ENCODE data around the gene MTTP.

The MTTP gene

DNA sequence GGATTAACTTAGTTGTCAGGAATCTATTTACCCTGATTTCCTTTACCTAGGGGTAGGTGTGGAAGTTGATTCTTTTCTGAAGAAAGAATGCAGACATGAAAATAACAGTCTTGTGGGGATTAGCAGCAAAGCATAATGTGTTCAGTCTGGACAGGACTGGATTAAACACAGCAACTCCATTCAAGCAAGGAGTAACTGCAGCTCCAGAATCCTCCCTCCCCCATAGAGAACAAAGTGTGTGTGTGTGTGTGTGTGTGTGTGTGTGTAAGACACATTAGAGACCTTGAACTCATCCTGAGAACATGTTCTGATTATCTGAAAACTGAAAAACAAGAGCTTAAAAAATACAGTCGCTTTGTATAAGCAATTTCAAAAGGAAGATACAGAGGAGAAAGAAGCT lies 73.7 kb downstream of the MTTP start:
- TF ChIP-seq, protein P1, sequence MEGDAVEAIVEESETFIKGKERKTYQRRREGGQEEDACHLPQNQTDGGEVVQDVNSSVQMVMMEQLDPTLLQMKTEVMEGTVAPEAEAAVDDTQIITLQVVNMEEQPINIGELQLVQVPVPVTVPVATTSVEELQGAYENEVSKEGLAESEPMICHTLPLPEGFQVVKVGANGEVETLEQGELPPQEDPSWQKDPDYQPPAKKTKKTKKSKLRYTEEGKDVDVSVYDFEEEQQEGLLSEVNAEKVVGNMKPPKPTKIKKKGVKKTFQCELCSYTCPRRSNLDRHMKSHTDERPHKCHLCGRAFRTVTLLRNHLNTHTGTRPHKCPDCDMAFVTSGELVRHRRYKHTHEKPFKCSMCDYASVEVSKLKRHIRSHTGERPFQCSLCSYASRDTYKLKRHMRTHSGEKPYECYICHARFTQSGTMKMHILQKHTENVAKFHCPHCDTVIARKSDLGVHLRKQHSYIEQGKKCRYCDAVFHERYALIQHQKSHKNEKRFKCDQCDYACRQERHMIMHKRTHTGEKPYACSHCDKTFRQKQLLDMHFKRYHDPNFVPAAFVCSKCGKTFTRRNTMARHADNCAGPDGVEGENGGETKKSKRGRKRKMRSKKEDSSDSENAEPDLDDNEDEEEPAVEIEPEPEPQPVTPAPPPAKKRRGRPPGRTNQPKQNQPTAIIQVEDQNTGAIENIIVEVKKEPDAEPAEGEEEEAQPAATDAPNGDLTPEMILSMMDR (conservative IDR thresholded peaks at IDR 0.05; ENCODE audit: low read depth, low read length) = no peak
- peak; percentile 70 for DNase-seq (ENCODE audit: low read depth)
- no peak overlapping the region for H3K4me3 ChIP-seq (ENCODE audit: low read length)

DNA sequence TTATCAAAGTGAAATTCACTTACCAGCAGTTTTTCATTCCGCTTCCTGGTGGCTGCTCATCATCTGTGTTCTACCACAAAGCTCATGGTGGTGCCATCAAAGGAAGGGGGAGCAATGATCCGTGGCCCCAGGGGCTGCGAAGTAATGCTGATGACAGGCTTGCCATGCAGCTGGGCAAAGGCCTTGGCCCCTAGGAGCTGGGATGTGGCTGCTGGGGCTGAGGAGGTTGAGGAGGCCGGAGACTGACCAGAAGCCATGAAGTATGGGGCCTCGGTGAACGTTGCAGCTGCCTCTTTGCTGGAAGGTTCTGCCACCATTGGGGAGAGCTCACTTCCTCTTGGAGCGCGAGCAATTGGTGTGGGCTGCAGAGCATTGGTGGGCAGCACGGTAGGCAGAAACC lies 74.6 kb downstream of the MTTP start:
- no peak overlapping the region for H3K4me3 ChIP-seq (ENCODE audit: low read length)
- TF ChIP-seq, protein P1 (conservative IDR thresholded peaks at IDR 0.05; ENCODE audit: low read depth, low read length) = no peak
- DNase-seq (ENCODE audit: low read depth) = no peak

DNA sequence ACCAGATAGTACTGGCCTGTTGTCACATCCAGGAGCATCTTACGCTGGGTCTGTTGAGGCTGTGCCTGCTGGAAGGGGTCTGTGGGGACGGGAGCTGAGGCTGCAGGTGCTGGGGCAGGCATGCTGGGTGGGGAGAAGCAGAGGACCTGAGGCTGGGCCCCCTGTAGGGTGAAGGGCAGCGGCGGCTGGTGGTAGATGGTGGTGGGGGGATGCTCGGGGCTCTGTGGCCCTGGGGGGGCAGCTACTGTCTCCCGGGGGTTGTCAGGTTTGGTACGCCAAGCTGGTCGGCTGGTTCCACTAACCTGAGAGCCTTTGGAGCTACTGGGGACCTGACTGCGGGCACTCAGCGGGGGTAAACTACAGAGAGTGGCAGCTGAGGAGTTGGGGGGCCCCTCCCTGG lies 75.2 kb downstream of the MTTP start:
- TF ChIP-seq, protein P1 (conservative IDR thresholded peaks at IDR 0.05; ENCODE audit: low read depth, low read length) = no peak
- no peak for DNase-seq (ENCODE audit: low read depth)
- no peak overlapping the region for H3K4me3 ChIP-seq (ENCODE audit: low read length)

DNA sequence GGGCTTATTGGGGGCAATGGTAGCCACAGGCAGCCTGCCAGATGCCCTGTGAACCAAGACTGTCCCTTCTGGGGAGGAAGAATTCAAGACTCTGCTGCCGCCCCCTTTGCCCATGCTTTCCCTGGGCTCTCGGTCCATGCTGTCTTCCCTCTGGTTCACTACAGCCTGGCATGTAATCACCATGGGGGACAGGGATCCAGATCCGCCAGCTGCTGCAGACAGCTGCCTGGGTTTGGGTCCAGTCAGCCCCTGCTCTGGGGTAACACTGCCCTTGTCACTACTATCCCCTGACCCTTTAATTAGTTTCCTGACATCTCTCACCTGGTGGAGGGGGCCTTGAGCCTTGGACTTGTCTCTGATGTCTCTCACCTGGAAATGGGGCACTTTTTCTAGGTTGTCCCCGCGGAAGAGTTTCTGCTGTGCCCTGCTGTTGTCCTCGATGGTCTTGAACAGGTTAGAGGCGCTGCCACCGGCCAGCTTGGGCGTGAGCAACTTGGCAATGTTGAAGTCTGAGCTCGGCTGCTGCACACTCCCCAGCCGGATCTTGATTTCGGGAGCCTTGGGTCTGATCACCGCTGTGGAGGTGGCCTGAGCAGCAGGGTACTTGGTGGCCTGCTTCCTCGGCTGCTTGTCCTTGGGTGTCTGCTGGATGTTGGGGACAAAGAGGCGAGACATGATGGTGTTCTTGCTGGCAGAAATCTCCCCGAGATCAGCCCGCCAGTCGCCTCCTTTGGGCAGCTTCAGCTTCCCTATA lies 76.6 kb downstream of the MTTP start:
- TF ChIP-seq, protein P1 (conservative IDR thresholded peaks at IDR 0.05; ENCODE audit: low read depth, low read length) = no peak
- DNase-seq (ENCODE audit: low read depth) = no peak
- H3K4me3 ChIP-seq (ENCODE audit: low read length) = no peak overlapping the region

DNA sequence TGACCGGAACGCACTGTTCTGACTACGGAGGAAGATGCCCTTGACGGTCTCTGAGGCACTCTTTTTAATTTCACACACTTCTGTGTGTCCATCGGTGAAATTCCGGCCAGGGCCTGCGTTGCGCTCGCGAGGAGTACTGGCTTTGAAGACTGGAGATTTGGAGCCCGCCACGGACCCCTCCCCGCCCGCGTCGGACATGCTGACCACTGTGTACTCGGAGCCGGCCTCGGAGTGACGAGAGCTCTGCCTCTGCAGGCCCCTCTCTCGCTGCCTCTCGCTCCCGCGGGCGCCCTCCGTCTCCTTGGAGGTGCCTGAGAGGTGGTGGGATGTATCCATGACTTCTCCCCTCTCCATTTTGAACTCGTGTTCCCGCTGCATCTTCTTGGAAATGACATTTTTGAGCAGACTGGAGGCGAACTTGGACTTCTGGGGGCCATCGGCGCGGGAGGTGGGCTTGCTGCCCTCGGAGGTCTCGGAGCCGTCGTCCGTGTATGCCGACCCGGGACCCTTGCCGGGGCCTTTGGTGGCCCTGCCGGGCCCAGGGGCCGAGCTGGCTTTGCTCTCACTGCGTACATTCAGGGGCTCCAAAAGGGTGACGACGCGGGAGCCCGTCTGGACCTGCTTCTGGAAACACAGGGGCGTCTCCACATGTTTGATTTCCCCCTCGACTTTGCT lies 77.3 kb downstream of the MTTP start:
- TF ChIP-seq, protein P1 (conservative IDR thresholded peaks at IDR 0.05; ENCODE audit: low read depth, low read length) = no peak
- no peak for DNase-seq (ENCODE audit: low read depth)

DNA sequence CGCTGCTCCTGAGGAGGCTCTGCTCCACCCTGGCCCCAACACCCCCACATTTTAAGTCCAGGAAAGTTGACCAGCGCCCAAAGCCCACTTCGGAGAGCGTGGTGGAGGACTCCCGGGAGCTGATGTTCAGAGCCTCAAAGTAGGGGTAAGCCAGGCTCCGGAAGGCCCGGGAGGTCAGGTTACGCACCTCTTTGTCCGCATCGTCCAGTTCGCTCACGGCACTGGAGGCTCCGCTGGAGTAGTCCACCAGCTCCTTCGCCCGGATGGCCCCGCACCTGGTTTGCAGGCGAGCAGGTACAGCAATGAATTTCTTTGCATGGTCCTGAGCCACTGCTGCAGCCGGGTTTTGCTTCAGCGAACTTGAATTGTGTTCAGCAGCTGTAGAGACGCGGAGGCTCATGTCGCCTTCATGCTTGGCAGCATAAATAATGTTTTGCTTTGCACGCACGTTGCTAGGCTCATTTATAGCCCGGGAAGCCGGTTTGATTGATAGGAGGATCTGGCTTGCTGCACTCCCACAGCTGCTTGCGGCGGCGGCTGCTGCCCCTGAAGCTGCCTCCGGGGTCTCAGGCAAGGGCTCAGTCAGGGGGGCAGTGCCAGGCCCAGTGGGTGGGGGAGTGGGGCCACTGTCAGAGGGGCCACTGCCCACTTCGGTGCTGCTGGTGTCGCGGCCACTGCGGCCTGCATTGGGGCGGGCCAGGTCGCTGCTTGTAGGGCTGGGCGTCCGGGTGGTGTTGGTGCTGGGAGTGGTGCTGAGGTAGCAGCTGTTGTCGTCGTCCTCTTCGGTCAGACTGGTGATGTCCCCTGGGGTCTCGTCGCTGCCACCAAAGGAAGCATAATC lies 78.2 kb downstream of the MTTP start:
- TF ChIP-seq, protein P1 (conservative IDR thresholded peaks at IDR 0.05; ENCODE audit: low read depth, low read length) = no peak
- no peak overlapping the region for H3K4me3 ChIP-seq (ENCODE audit: low read length)
- DNase-seq (ENCODE audit: low read depth) = no peak

More for the DNA sequence above, 77.3 kb downstream of the MTTP start:
- no peak overlapping the region for H3K4me3 ChIP-seq (ENCODE audit: low read length)

Data from retinal pigment epithelial cell (primary cell).